GM18498 (cell line): ENCODE results near the gene NRP1.
A peak's percentile ranks its signal among the peaks of the same experiment; 100 is the strongest.
"Not testable (repeated sequence)": the region's sequence is repeated elsewhere in the genome, so short reads cannot be mapped to it uniquely, and the experiment has no call there.

Experiments used
- ATAC-seq: cut with Tn5 transposase; IDR thresholded peaks from one replicate; pipeline ENCODE4 v1.9.1; 2021; ENCODE audit warnings: mild to moderate bottlenecking, moderate library complexity; ENCODE audit not compliant: unreplicated experiment

Gene NRP1

DNA sequence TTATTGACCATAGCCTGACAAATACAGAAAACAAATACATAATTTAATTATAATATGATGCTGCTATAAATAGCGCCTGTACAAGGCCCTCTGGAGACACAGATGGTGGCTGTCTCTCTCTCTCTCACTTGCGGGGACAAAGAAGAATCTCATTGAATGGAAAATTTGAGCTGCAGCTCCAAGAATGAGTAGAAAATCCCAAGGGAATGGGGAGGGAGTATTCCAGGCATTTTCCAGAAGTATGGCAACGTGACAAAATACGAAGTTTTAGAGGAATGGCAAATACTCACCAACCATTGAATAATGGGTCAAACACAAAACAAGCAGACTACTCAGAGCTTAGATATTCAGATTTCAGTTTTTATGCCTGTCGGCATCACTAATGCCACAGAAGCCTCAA, 179.9 kb downstream of the NRP1 start:
- no peak for ATAC-seq

DNA sequence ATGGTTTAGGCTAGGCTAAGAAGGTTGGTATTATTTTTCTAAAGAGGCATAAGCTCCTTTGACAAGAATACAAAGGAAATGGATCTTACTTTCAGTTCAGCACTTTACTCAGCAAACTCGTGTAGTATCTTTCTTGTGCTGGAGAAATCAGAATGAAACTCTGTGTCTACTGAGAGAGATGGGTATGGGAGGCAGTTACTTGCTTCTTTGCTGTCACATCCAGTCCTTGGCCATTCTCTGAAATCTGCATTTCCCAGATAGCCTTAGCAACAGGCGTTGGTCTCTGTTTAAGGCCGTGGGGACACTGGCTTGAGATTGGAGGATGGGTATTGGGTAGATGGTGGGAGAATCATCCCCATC, 180.5 kb downstream of the NRP1 start:
- no peak for ATAC-seq

DNA sequence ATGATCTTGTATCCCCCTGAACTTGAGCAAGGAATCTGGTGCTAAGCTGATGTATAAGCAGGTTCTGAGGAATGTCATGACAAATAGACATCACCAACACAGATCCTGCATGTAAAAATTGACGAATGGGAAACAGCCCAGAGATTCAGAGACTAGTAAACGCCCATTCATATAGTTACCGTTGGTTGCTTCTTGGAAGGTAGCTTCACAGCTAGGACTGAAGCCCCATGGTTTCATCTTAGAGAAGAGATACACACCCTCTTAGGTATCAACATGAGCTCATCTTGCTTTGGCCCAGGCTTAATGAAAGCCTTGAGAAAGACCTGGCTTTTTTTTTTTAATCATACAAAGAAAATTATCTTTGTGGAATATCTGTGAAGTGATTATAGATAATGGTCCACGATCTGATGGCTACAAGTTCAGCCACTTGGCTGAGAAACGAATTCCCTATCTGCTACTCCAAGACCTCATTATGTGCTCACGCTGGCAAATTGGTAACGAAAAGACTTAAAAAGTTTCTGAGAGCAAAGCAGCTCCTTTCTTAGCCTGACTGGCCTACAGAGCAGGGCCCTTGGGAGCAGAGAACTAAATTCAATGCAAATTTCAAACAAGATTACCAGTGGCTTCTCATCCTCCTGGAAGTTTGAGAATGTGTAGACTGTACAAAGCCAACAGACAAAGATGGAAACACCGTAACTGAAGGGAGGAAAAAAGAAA, 181.1 kb downstream of the NRP1 start:
- ATAC-seq: no peak

DNA sequence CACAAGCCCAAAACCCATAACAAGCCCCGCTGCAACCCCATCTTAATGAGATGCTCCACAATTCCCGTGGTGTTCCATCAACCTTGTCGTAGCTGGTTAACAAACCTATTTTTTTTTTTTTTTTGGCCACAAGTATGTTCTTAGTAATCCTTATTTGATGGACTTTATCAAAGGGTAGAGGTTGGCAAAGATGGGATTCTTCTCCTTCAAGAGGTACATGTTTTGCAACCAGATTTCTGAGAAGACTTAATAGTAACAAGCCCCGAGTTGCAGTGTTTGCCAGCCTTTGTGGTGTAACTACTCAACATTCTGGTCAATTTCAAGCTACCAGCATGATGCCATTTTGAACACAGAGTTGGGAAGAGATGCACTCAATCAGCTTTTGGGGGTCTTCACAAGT, 181.7 kb downstream of the NRP1 start:
- ATAC-seq: no peak

GRCh38 chr10:33152146-33152545, 182.3 kb downstream of the NRP1 start:
- no peak for ATAC-seq

- ATAC-seq: no peak
Measured at GRCh38 chr10:33151344-33151864, 183.1 kb downstream of the NRP1 start.

DNA sequence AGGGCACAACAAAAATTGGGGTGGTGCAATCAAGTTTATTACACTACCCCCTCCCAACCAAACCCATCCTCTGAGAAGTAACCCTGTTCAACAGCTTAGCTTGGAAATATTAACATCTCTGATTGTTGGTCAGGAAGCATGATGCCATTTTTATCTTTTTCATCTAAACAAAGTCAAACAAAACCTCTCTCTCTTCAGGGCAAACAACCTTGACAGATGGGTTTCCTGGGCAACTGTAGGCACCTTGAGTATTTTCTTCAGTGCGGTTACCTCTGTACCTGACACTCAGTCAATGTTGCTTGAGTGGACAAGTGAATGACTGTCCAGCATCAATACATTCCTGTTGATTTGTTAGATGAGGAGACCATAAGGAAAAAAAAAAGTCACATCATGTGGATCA, 183.6 kb downstream of the NRP1 start:
- ATAC-seq: no peak

- no peak for ATAC-seq
Measured at GRCh38 chr10:33150146-33150545, 184.3 kb downstream of the NRP1 start.

DNA sequence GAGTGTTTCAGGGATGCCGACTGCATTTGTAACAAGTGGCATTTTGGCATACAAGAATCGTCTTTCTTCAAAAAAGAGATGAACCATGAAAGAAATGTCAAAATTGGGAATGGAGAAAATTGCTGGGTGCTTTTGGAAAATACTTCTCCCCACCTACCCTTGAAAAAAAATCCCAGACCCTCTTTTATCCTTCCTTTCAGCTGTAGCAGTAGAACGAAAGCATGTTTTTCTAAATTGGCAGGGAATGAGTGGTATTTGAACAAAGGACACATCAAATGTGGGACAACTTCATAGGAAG, 187.5 kb downstream of the NRP1 start:
- no peak for ATAC-seq

GRCh38 chr10:33146189-33147012, 188.1 kb downstream of the NRP1 start:
- ATAC-seq: no peak

DNA sequence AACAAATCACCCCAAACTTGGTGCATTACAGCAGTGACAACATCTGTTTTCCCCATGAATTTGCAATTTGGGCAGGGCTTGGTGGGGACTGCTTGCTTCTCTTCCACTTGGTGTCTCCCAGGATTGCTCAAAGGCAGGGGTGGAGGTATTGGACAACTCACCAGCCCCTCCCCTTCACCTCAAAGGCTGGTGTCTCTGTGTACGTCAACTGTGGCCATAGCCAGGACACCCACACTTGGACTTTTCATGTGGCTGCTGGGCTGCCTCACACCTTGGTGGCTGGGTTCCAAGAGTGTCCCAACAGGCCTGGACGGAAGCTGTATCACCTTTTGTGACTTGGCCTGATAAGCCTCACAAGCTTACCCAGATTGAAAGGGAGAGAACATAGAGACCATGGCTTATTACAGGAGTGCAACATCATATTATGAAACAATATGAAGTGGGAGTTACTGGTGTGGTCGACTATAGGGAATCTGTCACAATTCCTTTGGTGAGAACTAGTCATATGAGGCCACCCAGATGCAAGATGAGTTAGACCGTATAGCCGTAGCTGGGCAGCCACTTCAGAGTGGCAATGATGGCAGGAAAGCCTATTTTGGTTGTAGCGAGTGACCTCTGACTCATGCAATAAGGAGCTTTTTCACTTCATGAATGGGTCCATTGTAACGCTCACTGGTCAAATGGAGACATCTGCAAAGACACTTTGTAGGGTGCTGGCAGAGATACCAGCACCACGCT, 188.8 kb downstream of the NRP1 start:
- ATAC-seq: no peak

- ATAC-seq: peak; percentile 62
Measured at GRCh38 chr10:33143160-33143728, 191.2 kb downstream of the NRP1 start.

DNA sequence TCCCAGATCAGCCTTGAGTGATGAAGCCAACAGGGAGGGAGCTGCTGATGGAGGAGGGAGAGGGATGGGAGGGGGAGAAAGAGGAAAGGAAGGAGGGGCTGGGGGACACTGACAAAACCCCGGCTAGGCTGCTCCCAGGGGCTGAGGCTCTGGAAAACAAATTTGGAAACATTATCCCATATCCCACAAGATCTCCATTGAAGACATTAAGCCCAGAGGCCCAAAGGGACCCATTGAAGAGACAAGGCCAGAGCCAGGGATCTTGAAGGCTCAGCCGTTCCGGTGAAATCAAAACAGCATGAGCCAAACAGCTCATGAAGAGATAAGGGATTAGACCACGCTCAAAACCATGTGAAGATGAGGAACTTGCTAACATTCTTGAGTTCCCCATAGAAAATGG, 192.2 kb downstream of the NRP1 start:
- no peak for ATAC-seq

DNA sequence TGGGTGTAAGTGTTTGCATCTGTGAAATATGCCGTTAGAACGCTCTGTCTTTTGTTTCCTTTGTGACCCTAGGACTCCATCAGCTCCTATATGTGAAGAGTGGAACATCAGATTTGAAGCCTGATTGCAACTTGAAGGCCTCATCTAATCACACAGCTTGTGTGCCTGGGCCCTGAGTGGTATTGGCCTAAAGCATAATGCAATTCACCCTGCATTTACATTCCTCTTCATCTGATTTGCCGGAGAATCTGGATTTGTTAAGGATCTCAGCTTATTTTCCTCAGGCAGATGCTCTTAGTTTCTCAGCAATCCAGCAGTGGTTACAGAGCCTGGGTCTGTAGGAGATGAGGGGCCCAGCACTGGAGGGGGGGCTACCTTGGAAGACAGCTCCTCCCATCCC, 193.2 kb downstream of the NRP1 start:
- no peak for ATAC-seq

GRCh38 chr10:33139181-33139646, 195.3 kb downstream of the NRP1 start:
- no peak for ATAC-seq

GRCh38 chr10:33138686-33139085, 195.8 kb downstream of the NRP1 start:
- not testable (repeated sequence) for ATAC-seq

DNA sequence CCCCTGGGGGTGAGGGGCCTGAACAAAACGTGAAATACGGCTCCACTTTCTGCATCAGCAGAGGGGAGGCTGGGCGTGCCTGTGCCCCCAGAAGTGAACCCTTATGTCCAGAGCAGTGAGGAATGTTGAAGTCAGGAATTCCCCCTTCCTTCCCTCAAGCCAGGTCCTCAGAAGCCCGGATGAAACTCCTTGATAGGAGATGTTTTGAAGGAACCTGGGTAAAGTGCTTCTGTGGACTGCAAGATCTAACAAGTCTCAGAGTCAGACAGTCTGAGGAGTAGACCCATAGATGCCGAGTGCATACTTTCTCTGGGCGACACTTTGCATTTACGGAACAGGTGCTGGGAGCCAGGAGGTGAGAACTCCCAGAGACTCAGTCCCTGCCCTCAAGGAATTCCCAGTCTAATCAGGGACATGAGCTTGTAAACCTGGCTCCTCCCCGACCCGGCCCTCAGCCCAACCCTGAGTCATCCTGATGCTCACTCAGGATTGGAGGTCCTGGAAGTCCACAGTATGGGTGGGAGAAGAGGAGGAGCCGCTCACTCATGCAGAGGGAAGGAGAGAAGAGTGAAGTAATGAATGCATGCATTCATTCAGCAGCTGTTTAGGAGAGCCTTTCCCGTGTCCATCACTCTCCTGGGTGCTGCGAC, 197.0 kb downstream of the NRP1 start:
- no peak for ATAC-seq

GRCh38 chr10:33136781-33137180, 197.7 kb downstream of the NRP1 start:
- ATAC-seq: no peak

GRCh38 chr10:33136271-33136670, 198.2 kb downstream of the NRP1 start:
- ATAC-seq: peak; percentile 43

DNA sequence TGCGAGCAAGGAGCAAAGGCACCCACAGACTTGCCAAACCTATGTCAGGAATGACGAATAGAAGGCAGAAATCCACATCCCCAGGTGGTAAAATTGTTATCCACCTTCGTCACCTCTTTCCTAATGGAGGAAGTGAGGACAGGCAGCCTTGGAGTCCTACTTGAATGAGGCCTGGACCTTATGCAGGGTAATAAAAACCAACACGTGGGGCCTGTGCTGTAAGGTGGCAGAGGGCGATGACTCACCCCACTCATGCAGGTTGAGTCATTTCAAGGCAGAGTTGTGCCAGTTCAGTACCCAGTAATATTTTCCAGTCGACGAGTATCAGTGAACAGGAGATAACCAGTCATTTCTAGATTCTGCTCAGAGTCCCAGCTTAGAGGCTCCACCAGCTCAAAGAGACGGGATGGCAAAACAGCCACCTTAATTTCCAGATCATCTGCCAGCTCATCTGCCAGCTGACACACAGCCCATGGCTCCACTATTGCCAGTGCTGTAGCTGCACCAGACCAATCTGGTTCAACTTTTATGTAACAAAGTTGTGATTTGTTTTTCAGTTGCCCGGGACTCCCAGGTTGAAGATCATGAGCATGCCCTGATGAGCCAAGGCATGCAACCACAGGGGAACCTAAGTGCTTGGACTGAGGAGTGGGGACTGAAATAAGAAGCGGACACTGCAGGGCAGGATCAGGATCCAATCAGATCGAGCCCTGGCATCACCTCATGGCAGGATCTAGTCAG, 200.3 kb downstream of the NRP1 start:
- peak; percentile 73 for ATAC-seq
